ENCODE data around the gene PMEPA1. TPM values are rescaled to one million over a fixed set of nuclear protein-coding genes. Genes with fewer than 3 reads are reported as not detected.

PMEPA1 gene
- total and polyA plus RNA-seq, 10 donors: 4.8 to 15.7 (median 9.2) TPM

DNA sequence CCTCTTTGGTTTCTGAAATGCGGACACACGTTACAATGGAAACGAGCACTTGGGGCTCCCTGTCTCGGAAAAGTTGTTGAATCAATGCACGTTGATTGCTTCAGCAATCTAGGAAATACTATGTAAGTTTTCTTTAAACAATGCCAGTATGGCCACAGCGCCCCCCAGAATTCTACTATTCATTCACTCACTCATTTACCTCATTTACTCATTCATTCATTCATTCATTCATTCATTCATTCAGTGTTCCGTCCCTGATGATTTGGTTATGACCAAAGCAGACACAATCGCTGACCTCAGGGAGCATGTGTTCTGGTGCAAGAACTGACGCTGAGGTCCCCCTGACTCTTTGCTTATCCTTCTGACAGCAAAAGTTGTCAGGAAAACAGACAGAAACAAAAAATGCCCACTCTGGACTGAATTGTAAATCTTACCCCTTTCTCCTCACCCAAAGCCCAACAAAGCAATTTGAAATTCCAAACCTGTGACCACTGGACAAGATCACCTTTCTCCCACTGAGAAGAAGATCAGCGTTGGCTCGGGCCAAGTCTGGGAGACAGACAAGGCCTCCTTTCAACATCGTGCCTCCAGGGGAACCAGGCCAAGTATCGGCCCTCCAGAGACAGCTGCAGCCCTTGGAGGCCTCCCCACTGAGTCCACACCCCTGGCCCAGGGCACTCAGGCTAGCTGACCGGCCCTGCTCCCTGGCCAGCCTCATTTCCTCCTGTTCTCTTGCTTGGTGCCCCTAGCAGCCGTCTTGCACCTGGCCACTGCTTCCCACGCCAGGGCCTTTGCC is 15.0 kb upstream of the PMEPA1 start:
- intact Hi-C loops (cut with DNase I; ENCODE audit: low total_unique reads): no loop called here
- whole genome bisulfite sequencing, 5 donors: 87 to 92% (median 88%) methylated on average over 16 of the region's 16 CpGs
- no peak overlapping the region for H3K4me3 ChIP-seq
- H3K9me3 ChIP-seq: no peaks in the 10 kb centered on the region
- H3K36me3 ChIP-seq: no peaks in the 10 kb centered on the region
- H3K27ac ChIP-seq: no peak overlapping the region
- no peak for TF ChIP-seq POLR2AphosphoS5 (IDR thresholded peaks at IDR 0.05)
- no peak for TF ChIP-seq POLR2A (IDR thresholded peaks at IDR 0.05)
- TF ChIP-seq, protein P1, sequence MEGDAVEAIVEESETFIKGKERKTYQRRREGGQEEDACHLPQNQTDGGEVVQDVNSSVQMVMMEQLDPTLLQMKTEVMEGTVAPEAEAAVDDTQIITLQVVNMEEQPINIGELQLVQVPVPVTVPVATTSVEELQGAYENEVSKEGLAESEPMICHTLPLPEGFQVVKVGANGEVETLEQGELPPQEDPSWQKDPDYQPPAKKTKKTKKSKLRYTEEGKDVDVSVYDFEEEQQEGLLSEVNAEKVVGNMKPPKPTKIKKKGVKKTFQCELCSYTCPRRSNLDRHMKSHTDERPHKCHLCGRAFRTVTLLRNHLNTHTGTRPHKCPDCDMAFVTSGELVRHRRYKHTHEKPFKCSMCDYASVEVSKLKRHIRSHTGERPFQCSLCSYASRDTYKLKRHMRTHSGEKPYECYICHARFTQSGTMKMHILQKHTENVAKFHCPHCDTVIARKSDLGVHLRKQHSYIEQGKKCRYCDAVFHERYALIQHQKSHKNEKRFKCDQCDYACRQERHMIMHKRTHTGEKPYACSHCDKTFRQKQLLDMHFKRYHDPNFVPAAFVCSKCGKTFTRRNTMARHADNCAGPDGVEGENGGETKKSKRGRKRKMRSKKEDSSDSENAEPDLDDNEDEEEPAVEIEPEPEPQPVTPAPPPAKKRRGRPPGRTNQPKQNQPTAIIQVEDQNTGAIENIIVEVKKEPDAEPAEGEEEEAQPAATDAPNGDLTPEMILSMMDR (IDR thresholded peaks at IDR 0.05 in 8 of 11, conservative IDR thresholded peaks at IDR 0.05 in 3 of 11): no peak
- no peak for DNase-seq
- no peaks in the 10 kb centered on the region for H3K4me1 ChIP-seq
- no peaks in the 10 kb centered on the region for H3K27me3 ChIP-seq (replicated peaks in 1 of 7)

DNA sequence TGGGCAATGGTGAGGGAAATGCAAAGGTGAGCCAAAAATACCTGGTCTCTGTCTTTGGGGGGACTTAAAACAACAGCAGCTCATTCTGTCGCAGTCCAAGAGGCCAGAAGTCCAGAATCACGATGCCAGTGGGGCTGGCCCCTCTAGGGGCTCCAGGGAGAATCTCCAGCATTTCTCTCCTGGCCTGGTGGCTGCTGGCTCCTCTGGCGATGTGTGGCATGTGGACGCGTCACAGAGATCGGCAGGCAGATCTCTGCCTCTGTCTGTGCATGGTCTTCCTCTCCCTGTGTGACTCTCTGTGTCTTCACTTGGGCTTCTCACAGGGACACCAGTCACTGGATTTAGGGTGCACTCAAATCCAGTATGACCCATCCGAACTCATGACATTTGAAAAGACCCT is 14.0 kb upstream of the PMEPA1 start:
- intact Hi-C loops (cut with DNase I; ENCODE audit: low total_unique reads): no loop called here
- no peaks in the 10 kb centered on the region for H3K9me3 ChIP-seq
- H3K27ac ChIP-seq: no peak overlapping the region
- H3K4me1 ChIP-seq: peaks cover 0 to 7% (median 5%) of the 10 kb centered on the region in 6 donors
- no peaks in the 10 kb centered on the region for H3K27me3 ChIP-seq (replicated peaks in 1 of 7)
- DNase-seq: no peak
- no peak overlapping the region for H3K4me3 ChIP-seq
- no peak for TF ChIP-seq POLR2A (IDR thresholded peaks at IDR 0.05)
- TF ChIP-seq POLR2AphosphoS5 (IDR thresholded peaks at IDR 0.05): no peak
- TF ChIP-seq, protein P1 (IDR thresholded peaks at IDR 0.05 in 8 of 11, conservative IDR thresholded peaks at IDR 0.05 in 3 of 11): no peak
- WGBS, 5 donors: 88 to 94% (median 93%) methylated on average over 6 to 7 of the region's 7 CpGs
- no peaks in the 10 kb centered on the region for H3K36me3 ChIP-seq

DNA sequence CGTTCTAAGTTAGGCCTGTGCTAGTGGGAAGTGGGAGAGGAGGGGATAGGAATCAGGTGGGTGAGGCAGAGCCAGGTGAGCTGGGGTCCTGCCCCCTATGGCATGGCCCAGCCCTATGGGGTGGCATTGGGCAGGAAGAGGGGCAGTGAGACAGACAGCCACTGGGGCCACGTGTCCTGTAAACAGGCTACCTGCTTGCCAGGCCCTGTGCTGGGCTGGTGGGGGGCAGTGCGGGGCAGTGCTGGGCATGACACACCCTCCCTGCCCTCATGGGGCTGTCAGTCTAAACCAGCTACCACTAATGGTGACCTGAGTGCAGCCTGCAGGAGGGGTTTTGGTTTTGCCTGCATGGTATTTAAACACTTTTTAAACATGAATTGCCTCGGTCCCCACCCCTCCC is 10.1 kb upstream of the PMEPA1 start:
- no peak for TF ChIP-seq POLR2A (IDR thresholded peaks at IDR 0.05)
- TF ChIP-seq, protein P1 (IDR thresholded peaks at IDR 0.05 in 8 of 11, conservative IDR thresholded peaks at IDR 0.05 in 3 of 11): no peak
- no peak for TF ChIP-seq POLR2AphosphoS5 (IDR thresholded peaks at IDR 0.05)
- no peak for DNase-seq
- Histone ChIP-seq H3K9me3 (no peaks in the 10 kb centered on the region), H3K4me1 (peaks cover 0 to 19% (median 16%) of the 10 kb centered on the region in 6 donors), H3K27ac (no peak overlapping the region), H3K27me3 (replicated peaks in 1 of 7) (no peaks in the 10 kb centered on the region), H3K4me3 (no peak overlapping the region), H3K36me3 (no peaks in the 10 kb centered on the region)
- WGBS, 5 donors: 69 to 82% (median 80%) methylated on average over 3 to 4 of the region's 4 CpGs
- intact Hi-C loops (cut with DNase I; ENCODE audit: low total_unique reads): no loop called here

DNA sequence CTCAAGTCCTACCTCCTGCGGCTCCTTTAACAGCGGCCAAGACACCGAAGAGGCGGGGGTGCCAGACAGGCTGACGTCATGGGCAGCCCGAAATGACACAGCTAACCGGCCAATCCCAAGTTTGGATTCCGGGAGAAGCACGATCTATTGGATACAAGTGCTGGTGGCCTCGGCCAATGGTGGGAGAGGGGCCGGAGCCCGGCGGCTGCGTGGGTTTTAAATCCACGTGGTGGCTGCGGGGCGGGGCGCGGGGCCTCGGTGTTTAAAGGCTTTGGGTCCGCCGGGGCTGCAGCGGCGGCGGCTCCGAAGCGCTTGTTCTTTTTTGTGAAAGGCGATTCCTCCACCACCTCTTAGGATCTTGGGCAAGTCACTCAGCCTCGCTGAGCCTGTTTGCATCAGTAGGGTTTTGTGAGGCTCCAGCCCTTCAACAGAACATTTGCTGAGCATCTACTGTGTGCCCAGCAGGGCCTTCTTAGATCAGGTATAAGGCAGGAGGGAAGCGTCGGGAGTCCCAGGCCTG is 8.7 kb upstream of the PMEPA1 start:
- TF ChIP-seq POLR2A (IDR thresholded peaks at IDR 0.05) (no peak), POLR2AphosphoS5 (IDR thresholded peaks at IDR 0.05) (peak; percentile 33 to 69 (median 64))
- TF ChIP-seq, protein P1 (IDR thresholded peaks at IDR 0.05 in 8 of 11, conservative IDR thresholded peaks at IDR 0.05 in 3 of 11): no peak
- Histone ChIP-seq H3K4me1 (peaks cover 0 to 24% (median 16%) of the 10 kb centered on the region in 6 donors), H3K27me3 (replicated peaks in 1 of 7) (no peaks in the 10 kb centered on the region), H3K9me3 (no peaks in the 10 kb centered on the region), H3K36me3 (no peaks in the 10 kb centered on the region), H3K27ac (peak overlapping the region in 1 of 8 donors; percentile 26), H3K4me3 (peak overlapping the region in 7 of 8 donors; percentile 14 to 64 (median 33))
- WGBS, 5 donors: 0 to 2% (median 0%) methylated on average over 28 to 31 of the region's 31 CpGs
- intact Hi-C loops (cut with DNase I; ENCODE audit: low total_unique reads): no loop called here
- peak; percentile 95 for DNase-seq
